K562 (cell line): ENCODE results near the gene COL9A3. TPM values are rescaled to one million over a fixed set of nuclear protein-coding genes. Genes with fewer than 3 reads are reported as not detected.

Source experiments
- ARNT ChIP-seq, 2 experiments: fragments of 450-650 bp; IDR thresholded peaks; 2 replicates each; pipeline ENCODE4 v1.6.1; 2016; ENCODE audit warnings: mild to moderate bottlenecking in 1 of 2
- ATF7 ChIP-seq: fragments of 450-650 bp; IDR thresholded peaks from 2 replicates; pipeline ENCODE4 v1.7.1; 2014; ENCODE audit warnings: mild to moderate bottlenecking, moderate library complexity
- CREM ChIP-seq: IDR thresholded peaks from 2 replicates; pipeline ENCODE4 v1.6.1; 2014; ENCODE audit warnings: antibody characterized with exemption, low read depth
- CTBP1 ChIP-seq: fragments of 450-650 bp; IDR thresholded peaks from 2 replicates; pipeline ENCODE4 v1.6.1; 2016; ENCODE audit warnings: borderline replicate concordance
- ETV5 ChIP-seq: sonication (generic); formaldehyde crosslinking; IDR thresholded peaks from 2 replicates; pipeline ENCODE4 v1.4.0; 2020; ENCODE audit warnings: low read depth, mild to moderate bottlenecking, missing genetic modification reagents
- HDAC1 ChIP-seq, 2 experiments: fragments of 450-650 bp; IDR thresholded peaks; 2 replicates each; pipeline ENCODE4 v1.6.1; 2016 to 2017; ENCODE audit warnings: inconsistent platforms in 1 of 2, mild to moderate bottlenecking in 1 of 2, moderate library complexity in 1 of 2
- KDM5B ChIP-seq: fragments of 200-600 bp; sonication (generic); IDR thresholded peaks from 2 replicates; pipeline ENCODE4 v1.6.1; 2012; ENCODE audit warnings: low read depth, mild to moderate bottlenecking, moderate library complexity, low read length, control low read depth, inconsistent platforms; ENCODE audit not compliant: insufficient replicate concordance
- MLLT1 ChIP-seq, 2 experiments: fragments of 450-650 bp; IDR thresholded peaks; 2 replicates each; pipeline ENCODE4 v1.6.1; 2016
- NR2F6 ChIP-seq: fragments of 450-650 bp; formaldehyde crosslinking; IDR thresholded peaks from 2 replicates; pipeline ENCODE4 v1.4.0; 2020; ENCODE audit warnings: mild to moderate bottlenecking
- POLR2AphosphoS5 ChIP-seq: IDR thresholded peaks from 2 replicates; pipeline ENCODE4 v1.6.1; 2011; ENCODE audit warnings: mild to moderate bottlenecking, low read depth, low read length, moderate library complexity; ENCODE audit not compliant: control insufficient read depth, insufficient read depth
- RBBP5 ChIP-seq: fragments of 200-600 bp; sonication (generic); IDR thresholded peaks from 2 replicates; pipeline ENCODE4 v1.6.1; 2012; ENCODE audit warnings: borderline replicate concordance, mild to moderate bottlenecking, low read length, control low read depth, inconsistent platforms; ENCODE audit not compliant: insufficient read depth, poor library complexity, severe bottlenecking
- USF2 ChIP-seq: sonication (generic); formaldehyde crosslinking; IDR thresholded peaks from 2 replicates; pipeline ENCODE4 v1.5.0; 2020; ENCODE audit warnings: missing genetic modification reagents
- ZBTB2 ChIP-seq: fragments of 450-650 bp; IDR thresholded peaks from 2 replicates; pipeline ENCODE4 v1.6.1; 2016; ENCODE audit warnings: antibody characterized with exemption
- ZNF282 ChIP-seq: sonication (generic); formaldehyde crosslinking; IDR thresholded peaks from 2 replicates; pipeline ENCODE4 v1.8.1; 2023; ENCODE audit warnings: missing genetic modification reagents
- ZNF395 ChIP-seq: fragments of 200-800 bp; sonication (Bioruptor generic); IDR thresholded peaks from 2 replicates; pipeline ENCODE4 v1.6.1; 2017; ENCODE audit warnings: missing genetic modification characterization, missing compliant biosample characterization
- ZNF518B ChIP-seq: fragments of 250-450 bp; sonication (Bioruptor Pico); IDR thresholded peaks from 2 replicates; pipeline ENCODE4 v1.5.0; 2021; ENCODE audit warnings: mild to moderate bottlenecking, moderate library complexity
- polyA plus RNA-seq, 8 experiments: library from polyadenylated mRNA; depleted of rRNA in 4 of 8; stranded (reverse) in 5 of 8; unstranded in 3 of 8; fragments of >200 nt; fragmentation: Nextera tagmentation in 2 of 8; fragmentation: Illumina TruSeq in 1 of 8; extraction: Ambion mirVana in 2 of 8; extraction: Trizol in 1 of 8; gene quantifications; 2 replicates each; pipeline versions ENCODE4 v1.2.1 to v1.2.3, GENCODE V29; 2011 to 2014; ENCODE audit warnings: inconsistent platforms in 1 of 8, missing spikeins in 1 of 8
- total RNA-seq, 7 experiments: library from RNA; depleted of rRNA in 6 of 7; stranded (reverse); fragments of >200 nt in 6 of 7; fragmentation: Illumina TruSeq in 2 of 7; extraction: Trizol in 2 of 7; gene quantifications; 2 replicates each; pipeline versions ENCODE4 v1.2.1 to v1.2.3, GENCODE V29; 2011 to 2021; ENCODE audit warnings: low replicate concordance in 1 of 7

The COL9A3 gene
- total and polyA plus RNA-seq, 9 of the 15 experiments (the other 6 are each of a cell fraction or from before 2014, with no cell fraction given) = 0.14 to 3.6 (median 0.88) TPM; not detected in 1

GRCh38 chr20:62875419-62876361 is 58.8 kb downstream of the COL9A3 start (continued):
- TF ChIP-seq MLLT1 (IDR thresholded peaks at IDR 0.05) (no peak), KDM5B (peak; percentile 29), ZBTB2 (peak; percentile 27; the same call in 1 of the 2 replicates), ZNF395 (CRISPR knock-in tag) (0 out of 2 replicates have a peak, but pooled peaks have one; percentile 28), ATF7 (peak; percentile 53; the same call in 1 of the 2 replicates), HDAC1 (IDR thresholded peaks at IDR 0.05) (0 out of 4 replicates have a peak, but pooled peaks of 1 of the 2 experiments have one; percentile 34), CREM (peak; percentile 68), NR2F6 (no peak), ZNF282 (CRISPR knock-in tag) (0 out of 2 replicates have a peak, but pooled peaks have one; percentile 72), ARNT (IDR thresholded peaks at IDR 0.05) (peak in 1 of 2 experiments; percentile 85; a peak in 2 of 4 replicates), ZNF518B (CRISPR knock-in tag) (no peak), RBBP5 (peak; percentile 6), POLR2AphosphoS5 (no peak), USF2 (CRISPR knock-in tag) (peak; percentile 94), ETV5 (CRISPR knock-in tag) (peak; percentile 69), CTBP1 (peak; percentile 65)
